ENCODE data around the gene CENPP. TPM values are rescaled to one million over a fixed set of nuclear protein-coding genes. Genes with fewer than 3 reads are reported as not detected.

The CENPP gene
- total RNA-seq, 1 donor from 2014 or later: 1.9 TPM

DNA sequence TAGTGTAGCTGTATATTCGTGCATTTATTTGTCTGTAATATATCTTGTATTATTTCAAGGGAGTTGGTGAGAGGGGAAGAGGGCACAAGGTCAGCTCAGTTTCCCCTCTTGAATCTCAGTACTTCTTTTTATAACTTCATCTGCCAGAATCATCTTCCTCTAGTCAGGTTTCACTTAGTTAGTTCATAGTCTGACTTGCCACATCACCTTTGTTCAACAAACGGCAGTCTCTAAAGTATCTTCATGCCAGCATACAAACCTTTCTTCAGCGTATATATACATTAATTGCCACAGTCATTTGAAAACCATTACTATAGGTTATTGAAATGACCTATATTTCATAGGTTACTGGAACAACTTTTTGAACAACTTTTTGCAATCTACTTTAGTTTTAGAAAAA lies 208.5 kb downstream of the CENPP start:
- FAIRE-seq: no peak
- Mint-ChIP-seq H3K4me3 (ENCODE audit: unreplicated experiment) (no peak overlapping the region), H3K27me3 (ENCODE audit: low read depth, unreplicated experiment) (no peaks in the 10 kb centered on the region), H3K4me1 (ENCODE audit: low read depth, unreplicated experiment) (peaks cover 9% of the 10 kb centered on the region), H3K27ac (ENCODE audit: unreplicated experiment) (no peak overlapping the region), H3K9me3 (ENCODE audit: unreplicated experiment) (no peaks in the 10 kb centered on the region), H3K36me3 (ENCODE audit: low read depth, unreplicated experiment) (no peaks in the 10 kb centered on the region)
- Histone ChIP-seq H3K27ac (ENCODE audit: low read depth, low read length) (no peak overlapping the region), H3K36me3 (ENCODE audit: insufficient read depth, low read length) (no peaks in the 10 kb centered on the region), H3K79me2 (ENCODE audit: insufficient read depth, low read length) (no peaks in the 10 kb centered on the region), H3K4me2 (ENCODE audit: low read length) (peak overlapping the region; percentile 46), H3K4me1 (ENCODE audit: insufficient read depth, low read length) (peaks cover 8% of the 10 kb centered on the region), H3K27me3 (ENCODE audit: insufficient read depth, low read length) (no peaks in the 10 kb centered on the region), H4K20me1 (ENCODE audit: insufficient read depth, low read length) (no peaks in the 10 kb centered on the region), H3K9me3 (ENCODE audit: insufficient read depth, low read depth, low read length) (no peaks in the 10 kb centered on the region), H2AFZ (ENCODE audit: low read depth, low read length) (no peak overlapping the region), H3K4me3 (ENCODE audit: insufficient read depth, low read depth, low read length) (no peak overlapping the region), H3K9ac (ENCODE audit: low read length) (no peak overlapping the region)
- no peak for TF ChIP-seq EZH2 (IDR thresholded peaks at IDR 0.05; ENCODE audit: insufficient read depth, low read length)
- TF ChIP-seq, protein P1, sequence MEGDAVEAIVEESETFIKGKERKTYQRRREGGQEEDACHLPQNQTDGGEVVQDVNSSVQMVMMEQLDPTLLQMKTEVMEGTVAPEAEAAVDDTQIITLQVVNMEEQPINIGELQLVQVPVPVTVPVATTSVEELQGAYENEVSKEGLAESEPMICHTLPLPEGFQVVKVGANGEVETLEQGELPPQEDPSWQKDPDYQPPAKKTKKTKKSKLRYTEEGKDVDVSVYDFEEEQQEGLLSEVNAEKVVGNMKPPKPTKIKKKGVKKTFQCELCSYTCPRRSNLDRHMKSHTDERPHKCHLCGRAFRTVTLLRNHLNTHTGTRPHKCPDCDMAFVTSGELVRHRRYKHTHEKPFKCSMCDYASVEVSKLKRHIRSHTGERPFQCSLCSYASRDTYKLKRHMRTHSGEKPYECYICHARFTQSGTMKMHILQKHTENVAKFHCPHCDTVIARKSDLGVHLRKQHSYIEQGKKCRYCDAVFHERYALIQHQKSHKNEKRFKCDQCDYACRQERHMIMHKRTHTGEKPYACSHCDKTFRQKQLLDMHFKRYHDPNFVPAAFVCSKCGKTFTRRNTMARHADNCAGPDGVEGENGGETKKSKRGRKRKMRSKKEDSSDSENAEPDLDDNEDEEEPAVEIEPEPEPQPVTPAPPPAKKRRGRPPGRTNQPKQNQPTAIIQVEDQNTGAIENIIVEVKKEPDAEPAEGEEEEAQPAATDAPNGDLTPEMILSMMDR (IDR thresholded peaks at IDR 0.05; ENCODE audit: insufficient read depth, low read depth, low read length): no peak
- no peak for DNase-seq (ENCODE audit: low read depth)

DNA sequence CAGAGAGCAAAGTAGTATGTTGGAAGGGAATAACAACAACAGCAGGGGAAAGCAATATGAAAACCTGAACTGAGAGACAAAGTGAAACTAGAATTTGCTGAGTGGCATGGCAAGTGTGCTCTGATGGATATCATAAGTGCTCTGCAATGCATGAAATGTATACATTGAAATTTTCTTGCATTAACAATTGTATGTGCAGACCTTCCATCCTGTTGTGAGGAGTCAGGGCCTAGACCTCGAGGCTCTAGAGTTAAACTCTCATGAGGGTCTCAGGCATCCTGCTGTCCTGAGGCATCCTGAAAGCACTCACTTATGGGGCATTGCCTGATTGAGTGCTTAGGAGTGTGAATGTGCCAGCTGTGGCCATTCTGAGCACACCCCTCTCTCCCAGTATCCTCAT lies 208.9 kb downstream of the CENPP start:
- Mint-ChIP-seq H3K36me3 (ENCODE audit: low read depth, unreplicated experiment) (no peaks in the 10 kb centered on the region), H3K4me1 (ENCODE audit: low read depth, unreplicated experiment) (peaks cover 9% of the 10 kb centered on the region), H3K4me3 (ENCODE audit: unreplicated experiment) (no peak overlapping the region), H3K27ac (ENCODE audit: unreplicated experiment) (peak overlapping the region; percentile 6), H3K9me3 (ENCODE audit: unreplicated experiment) (no peaks in the 10 kb centered on the region), H3K27me3 (ENCODE audit: low read depth, unreplicated experiment) (no peaks in the 10 kb centered on the region)
- Histone ChIP-seq H3K4me2 (ENCODE audit: low read length) (peak overlapping the region; percentile 46), H3K79me2 (ENCODE audit: insufficient read depth, low read length) (no peaks in the 10 kb centered on the region), H3K36me3 (ENCODE audit: insufficient read depth, low read length) (no peaks in the 10 kb centered on the region), H3K4me1 (ENCODE audit: insufficient read depth, low read length) (peaks cover 8% of the 10 kb centered on the region), H3K9me3 (ENCODE audit: insufficient read depth, low read depth, low read length) (no peaks in the 10 kb centered on the region), H3K27ac (ENCODE audit: low read depth, low read length) (no peak overlapping the region), H3K4me3 (ENCODE audit: insufficient read depth, low read depth, low read length) (no peak overlapping the region), H4K20me1 (ENCODE audit: insufficient read depth, low read length) (no peaks in the 10 kb centered on the region), H3K27me3 (ENCODE audit: insufficient read depth, low read length) (no peaks in the 10 kb centered on the region), H2AFZ (ENCODE audit: low read depth, low read length) (peak overlapping the region; percentile 47), H3K9ac (ENCODE audit: low read length) (no peak overlapping the region)
- FAIRE-seq: no peak
- DNase-seq (ENCODE audit: low read depth): no peak
- TF ChIP-seq, protein P1 (IDR thresholded peaks at IDR 0.05; ENCODE audit: insufficient read depth, low read depth, low read length): no peak
- TF ChIP-seq EZH2 (IDR thresholded peaks at IDR 0.05; ENCODE audit: insufficient read depth, low read length): no peak

DNA sequence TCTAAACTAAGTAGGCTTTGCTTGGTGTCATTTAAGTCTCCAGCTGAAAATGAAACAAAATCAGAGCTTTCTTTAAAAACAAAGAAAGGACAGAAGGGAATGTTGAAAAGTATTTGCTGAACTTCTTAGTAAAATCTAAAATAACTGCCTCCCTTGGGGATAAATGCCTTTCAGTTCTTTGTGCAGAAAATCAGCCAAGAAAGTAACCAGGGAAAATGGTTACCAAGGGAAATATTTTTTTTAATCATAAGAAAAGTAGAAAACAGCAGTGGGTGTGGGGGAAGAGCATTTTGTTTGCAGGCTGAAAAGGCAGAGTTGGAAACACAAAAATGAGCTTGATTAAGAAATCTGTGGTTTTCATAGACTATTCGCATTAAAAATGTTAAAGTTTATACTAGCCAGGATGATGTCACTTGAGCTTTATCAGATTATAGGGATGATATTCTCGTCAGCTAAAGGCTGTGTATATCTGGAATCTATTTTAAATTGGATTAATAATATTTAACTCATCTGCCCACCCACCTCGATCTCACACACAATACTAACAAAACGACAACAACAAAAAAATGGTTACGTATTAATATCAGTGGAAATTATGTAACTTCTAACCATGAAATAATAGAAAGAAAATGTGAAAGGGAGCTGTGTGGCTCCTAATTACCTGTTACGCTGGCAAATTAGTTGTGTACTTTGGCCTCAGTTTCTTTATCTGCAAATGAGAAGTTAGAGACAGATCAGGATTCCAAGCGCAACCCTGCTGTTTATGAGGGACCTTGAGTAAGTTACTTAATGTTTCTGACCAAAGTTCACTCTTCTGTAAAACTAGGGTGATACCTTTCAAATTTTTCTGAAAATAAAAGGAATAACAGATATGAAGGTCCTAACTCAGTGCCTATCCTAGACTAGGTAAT lies 210.4 kb downstream of the CENPP start, which contains the start of gene ECM2:
ECM2 (minus strand) TSS at position 51 of the 911 bp plus-strand sequence. CDS start 13,124 bp downstream, outside the sequence.
- peak within 1 kb of the TSS; percentile 1 for H3K27ac ChIP-seq (ENCODE audit: low read depth, low read length)

More for the DNA sequence above, 210.4 kb downstream of the CENPP start, which contains the start of gene ECM2:
- no peaks in the 10 kb centered on the region for H3K79me2 ChIP-seq (ENCODE audit: insufficient read depth, low read length)
- H4K20me1 ChIP-seq (ENCODE audit: insufficient read depth, low read length): no peaks in the 10 kb centered on the region
- peak; percentile 53 for DNase-seq (ENCODE audit: low read depth)
- H3K27me3 ChIP-seq (ENCODE audit: insufficient read depth, low read length): no peaks in the 10 kb centered on the region
- H3K36me3 ChIP-seq (ENCODE audit: insufficient read depth, low read length): no peaks in the 10 kb centered on the region
- peak within 1 kb of the TSS; percentile 25 for H3K9ac ChIP-seq (ENCODE audit: low read length)
- TF ChIP-seq, protein P1 (IDR thresholded peaks at IDR 0.05; ENCODE audit: insufficient read depth, low read depth, low read length): no peak
- no peak for TF ChIP-seq EZH2 (IDR thresholded peaks at IDR 0.05; ENCODE audit: insufficient read depth, low read length)
- H3K4me3 ChIP-seq (ENCODE audit: insufficient read depth, low read depth, low read length): peak within 1 kb of the TSS; percentile 1
- FAIRE-seq: peak; percentile 58
- Mint-ChIP-seq H3K27ac (ENCODE audit: unreplicated experiment) (peak within 1 kb of the TSS; percentile 6), H3K27me3 (ENCODE audit: low read depth, unreplicated experiment) (no peaks in the 10 kb centered on the region), H3K4me1 (ENCODE audit: low read depth, unreplicated experiment) (peaks cover 9% of the 10 kb centered on the region), H3K9me3 (ENCODE audit: unreplicated experiment) (no peaks in the 10 kb centered on the region), H3K36me3 (ENCODE audit: low read depth, unreplicated experiment) (no peaks in the 10 kb centered on the region), H3K4me3 (ENCODE audit: unreplicated experiment) (no peak within 1 kb of the TSS)
- H3K4me2 ChIP-seq (ENCODE audit: low read length): peak within 1 kb of the TSS; percentile 47
- peak within 1 kb of the TSS; percentile 47 for H2AFZ ChIP-seq (ENCODE audit: low read depth, low read length)
- no peaks in the 10 kb centered on the region for H3K9me3 ChIP-seq (ENCODE audit: insufficient read depth, low read depth, low read length)
- H3K4me1 ChIP-seq (ENCODE audit: insufficient read depth, low read length): peaks cover 8% of the 10 kb centered on the region

Data from astrocyte (in vitro differentiated cells and primary cell).